GM19463 (cell line): ENCODE data around the gene LSP1.

Source experiments
- ATAC-seq: cut with Tn5 transposase; IDR thresholded peaks from one replicate; pipeline ENCODE4 v1.9.1; 2021; ENCODE audit warnings: mild to moderate bottlenecking, moderate library complexity; ENCODE audit not compliant: unreplicated experiment

The LSP1 gene

DNA sequence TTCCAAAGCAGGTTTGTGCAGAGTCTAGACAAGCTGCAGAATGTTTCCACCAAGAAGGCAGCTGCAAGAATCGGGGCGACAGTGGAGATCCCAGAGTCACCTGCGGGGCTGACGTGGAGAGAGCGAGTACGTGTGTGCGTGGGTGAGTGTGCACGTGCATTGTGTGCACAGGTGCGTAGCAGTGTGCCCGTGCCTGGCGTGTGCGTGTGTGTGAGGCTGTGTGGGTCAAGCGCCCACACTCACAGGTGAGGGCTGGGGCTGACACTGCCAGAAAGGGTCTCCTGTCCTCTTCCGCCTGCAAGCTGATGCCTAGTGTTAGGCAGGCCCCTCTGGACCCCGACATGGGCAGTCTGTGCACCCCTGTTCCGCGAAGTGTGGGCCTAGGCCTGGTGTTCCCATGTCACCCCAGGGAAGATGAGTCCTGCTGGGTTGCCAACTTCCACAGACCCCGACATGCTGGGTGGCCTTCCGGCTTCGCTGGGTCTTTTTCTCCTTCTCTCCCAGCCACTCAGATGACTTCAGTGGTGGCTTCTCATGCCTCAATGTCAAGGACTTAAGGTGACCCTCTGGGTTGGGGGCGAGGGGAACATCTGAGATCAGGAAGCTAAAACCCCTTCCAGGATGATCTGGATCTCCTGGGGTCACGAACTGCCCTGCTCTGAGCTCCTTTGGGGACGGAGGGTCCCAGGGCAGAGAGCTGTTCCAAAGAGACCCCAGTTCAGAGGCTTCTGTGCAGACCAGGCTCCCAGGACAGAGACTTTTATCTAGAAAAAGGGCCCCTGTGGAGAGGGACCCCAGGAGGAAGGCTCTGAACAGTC lies 28.5 kb upstream of the LSP1 start:
- ATAC-seq, result no peak

DNA sequence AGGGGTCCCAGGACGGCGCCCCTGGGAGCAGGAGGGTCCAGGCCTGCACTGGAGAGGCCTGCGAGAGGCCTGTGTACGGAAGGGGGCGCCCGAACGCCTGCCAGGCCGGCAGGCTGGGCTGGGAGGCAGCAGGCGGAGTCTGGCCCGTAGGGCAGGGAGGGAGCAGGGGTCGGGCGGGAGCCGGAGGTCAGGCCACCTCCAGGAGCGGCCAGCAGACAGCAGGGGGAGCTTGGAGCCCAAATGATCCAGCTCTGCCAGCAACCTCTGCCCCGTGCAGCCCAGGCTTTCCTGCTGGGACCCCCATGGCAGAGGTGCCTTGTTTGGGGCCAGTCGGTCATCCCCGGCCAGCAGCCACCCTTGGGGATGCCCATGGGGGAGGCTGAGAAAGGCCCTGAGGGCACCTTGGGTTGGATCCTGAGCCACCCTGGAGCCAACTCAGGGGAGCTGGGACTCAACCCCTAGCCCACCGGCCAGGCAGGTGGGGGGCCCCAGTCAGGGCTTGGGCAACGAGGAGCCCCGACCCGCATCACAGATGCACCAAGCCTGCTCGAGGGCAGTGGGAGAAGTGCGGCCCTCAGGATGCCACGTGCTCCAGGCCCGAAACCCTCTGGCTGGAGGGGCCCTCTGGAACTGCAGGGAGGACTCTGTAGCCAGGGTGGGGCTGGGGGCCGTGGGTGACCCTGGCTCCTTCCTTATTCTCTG lies 27.7 kb upstream of the LSP1 start:
- ATAC-seq, result no peak

DNA sequence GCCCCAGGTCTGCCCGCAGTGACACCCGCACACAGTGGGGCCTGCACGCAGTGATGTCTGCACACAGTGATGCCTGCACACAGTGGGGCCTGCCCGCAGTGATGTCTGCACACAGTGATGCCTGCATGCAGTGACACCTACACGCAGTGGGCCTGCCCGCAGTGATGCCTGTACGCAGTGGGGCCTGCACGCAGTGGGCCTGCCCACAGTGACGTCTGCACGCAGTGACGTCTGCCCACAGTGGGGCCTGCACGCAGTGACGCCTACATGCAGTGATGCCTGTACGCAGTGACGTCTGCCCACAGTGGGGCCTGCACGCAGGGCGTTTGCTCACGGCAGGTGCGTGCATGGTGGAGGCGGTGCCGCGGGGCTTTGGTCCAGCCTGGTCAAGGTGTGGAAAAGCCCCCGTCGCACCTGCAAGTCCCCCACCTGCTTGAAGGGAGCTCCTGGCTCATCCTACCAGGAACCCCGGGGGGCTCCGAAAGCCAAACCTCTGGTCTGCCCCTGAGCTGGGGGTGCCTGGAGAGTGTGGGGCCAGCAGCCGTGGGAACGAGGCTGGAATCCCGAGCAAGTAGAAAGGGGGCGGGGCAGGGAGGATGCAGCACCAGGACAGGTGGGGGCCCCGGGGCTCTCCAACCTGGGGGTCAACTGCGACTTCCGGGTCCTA lies 27.0 kb upstream of the LSP1 start:
- no peak for ATAC-seq

DNA sequence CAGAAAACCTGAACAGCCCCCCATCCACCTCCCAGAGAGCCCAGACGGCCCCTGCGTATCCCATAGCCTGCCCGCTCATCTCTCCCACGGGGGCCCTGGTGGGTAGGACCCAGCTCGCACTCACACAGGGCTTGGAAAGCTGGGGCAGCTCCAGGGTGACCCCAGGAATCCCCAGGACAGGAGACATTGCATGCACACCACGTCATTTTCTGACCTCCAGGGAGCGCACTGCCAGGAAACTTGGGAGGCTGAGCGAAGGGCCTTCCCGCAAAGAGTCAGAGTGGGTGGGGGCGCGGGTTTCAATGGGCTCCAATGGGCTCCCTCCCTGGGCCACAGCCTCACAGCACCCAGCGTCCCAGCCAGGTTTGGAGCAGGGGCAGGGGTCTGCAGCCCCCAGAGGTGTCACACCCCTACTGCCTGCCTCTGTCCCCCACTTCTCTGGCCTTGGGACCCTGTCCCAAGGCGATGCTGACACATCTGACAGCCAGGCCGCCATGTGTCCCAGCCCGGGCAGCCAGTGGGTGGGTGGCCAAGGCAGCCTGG lies 26.3 kb upstream of the LSP1 start:
- ATAC-seq, result no peak

DNA sequence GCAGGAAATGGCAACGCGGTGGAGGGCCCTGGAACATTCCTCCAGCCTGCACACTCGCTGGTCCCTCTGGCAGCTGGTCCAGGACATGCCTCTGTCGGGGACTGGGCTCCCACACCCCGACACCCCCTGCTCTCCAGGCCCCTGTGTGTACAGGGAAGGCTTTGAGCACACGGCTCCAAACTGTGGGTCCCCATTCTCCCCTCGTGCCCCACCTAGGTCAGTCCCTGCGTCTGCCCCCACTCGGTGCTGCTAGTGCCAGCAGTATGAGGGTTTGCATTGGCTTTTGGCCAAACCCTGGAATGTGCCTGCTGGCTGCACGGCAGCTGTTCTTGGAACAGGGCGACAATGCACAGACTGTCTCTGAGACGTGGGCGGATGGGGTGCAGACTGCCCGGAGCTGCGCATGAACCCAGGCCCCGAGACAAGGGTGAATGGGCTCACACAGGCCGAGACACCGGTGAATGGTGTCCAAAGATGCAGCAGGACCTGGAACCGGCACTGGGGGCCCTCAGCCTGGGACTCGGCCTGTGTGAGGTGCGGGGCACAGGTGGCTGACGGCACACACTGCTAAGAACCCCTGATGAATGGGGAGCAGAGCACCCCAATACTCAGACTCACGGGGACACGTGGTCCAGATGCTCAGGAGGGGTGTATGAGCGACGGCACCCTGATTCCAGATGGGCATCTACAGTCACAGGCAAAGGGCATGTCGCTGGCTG lies 25.6 kb upstream of the LSP1 start:
- ATAC-seq, result no peak

DNA sequence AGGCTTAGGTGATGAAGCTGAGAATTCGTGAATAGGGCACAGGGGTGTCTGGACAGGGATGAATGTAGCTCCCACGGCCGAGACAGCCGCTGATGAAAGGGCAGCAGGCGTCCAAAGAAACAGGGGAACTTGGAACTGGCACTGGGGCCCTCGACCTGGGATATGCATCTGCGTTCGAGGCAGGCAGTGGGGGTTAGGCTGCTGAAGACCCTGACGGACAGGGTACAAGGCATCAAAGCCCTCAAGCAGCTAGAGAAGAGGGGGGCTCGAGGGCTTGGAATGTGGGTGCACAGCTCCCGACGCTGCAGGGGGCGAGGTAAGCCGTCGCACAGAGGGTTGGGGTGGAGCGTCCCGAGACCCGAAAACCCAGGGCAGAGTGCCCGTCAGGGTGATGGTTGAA lies 25.0 kb upstream of the LSP1 start:
- ATAC-seq, result no peak

DNA sequence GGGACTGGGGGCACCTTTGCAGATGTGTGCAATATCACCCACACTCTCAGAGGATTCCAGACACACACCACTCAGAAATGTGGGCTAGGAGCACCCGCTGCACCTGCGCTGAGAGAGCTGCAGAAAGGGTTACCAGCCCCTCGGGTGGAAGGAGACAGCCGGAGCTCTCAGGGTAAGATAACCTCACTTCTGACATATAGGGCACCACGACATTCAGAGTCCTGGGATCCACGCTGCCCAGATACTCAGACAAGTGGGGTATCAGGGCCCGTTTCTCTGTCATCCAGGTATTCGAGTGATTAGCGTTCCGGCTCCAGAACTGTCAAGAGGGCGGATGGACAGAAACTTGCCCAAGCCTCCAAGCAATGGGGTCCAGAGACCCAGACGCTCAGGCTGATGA lies 24.3 kb upstream of the LSP1 start:
- ATAC-seq, result no peak

DNA sequence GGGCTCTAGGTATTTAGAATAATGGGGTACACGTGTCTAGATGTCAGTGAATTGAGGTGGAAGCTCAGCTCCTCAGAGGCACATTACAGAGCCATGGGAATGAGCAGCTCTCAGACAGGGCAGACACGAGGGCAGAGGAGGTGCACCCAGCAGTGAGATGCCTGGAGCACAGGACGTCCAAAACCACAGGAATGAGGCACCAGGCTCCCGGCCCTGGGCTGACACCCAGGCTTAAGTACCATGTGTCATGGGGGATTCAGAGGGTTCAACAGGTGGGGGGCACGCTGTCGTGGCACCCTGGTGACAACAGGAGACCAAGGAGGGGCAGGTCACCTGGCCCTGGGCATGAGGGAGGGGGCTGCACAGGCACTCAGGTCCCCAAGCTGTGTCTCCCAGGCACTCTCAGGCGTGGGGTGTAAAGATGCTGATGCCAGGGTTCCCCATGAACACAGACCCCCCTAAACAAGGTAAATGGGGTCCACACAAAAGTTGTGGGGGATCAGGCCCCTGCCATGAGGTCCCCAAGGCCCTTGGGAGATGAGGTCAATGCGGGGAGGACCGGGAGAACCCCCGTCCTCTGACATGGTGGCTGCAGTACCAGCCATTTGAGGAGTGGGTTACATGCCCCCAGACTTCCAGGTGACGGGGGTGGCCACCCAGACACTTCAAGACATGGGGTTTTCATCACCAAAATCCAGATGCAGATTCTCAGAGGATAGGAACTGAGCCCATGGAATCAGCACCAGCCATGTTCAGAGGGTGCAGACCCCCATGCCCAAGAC lies 23.7 kb upstream of the LSP1 start:
- ATAC-seq, result no peak

DNA sequence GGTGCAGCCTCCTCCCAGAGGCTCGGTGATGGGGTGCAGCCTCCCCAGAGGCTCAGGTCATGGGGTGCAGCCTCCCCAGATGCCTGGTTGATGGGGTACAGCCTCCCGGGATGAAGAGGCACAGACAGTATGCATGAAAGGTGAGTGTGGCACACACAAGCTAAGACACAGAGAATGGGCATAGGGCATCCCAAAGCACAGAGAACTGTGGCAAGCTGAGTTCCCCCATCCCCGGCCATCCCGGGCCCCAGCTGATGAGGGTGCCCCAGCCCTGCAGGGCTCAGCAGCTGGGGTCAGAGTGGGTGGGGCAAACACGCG lies 22.9 kb upstream of the LSP1 start:
- ATAC-seq, result no peak

DNA sequence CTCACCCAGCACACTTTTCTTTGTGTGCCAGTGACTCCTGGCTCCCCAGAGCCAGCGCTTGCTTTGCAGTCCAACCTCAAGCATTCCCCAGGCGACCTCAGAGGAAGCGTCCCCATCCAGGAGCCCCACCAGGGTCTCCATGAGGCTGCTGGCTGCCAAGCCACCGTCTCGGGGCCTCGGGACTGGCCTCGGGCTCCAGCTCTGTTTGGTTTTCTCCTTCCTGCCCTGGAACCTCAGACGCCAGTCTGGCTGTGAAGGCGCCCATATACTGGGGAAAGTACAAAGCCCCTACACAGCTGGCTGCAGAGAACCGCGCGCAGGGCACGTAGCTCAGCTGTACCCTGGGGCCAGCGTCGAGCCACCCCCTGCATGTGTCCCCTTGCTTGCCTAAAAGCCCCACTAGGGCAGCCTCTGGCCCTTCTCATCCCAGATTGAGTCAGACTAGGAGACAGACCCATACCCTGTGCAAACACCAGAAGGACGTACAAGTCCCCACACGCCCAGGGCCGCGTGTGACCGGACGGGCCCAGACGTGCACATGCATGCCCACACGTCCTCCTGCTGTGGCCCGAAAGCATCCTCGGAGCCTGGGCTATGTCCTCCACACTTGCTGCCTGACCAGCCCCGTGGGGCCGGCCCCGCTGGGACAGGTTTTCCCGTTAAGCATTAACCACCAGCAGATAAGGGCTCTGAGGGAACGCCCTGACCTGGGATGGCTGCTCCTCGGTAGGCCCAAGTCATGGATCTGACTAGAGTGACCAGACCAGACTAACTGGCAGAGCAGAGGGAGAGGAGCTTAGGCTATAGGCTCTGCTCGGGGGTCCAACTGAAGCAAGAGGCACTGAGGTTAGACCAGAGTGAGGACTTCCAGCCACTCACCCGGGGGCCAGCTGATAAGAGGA lies 22.3 kb upstream of the LSP1 start:
- no peak for ATAC-seq

DNA sequence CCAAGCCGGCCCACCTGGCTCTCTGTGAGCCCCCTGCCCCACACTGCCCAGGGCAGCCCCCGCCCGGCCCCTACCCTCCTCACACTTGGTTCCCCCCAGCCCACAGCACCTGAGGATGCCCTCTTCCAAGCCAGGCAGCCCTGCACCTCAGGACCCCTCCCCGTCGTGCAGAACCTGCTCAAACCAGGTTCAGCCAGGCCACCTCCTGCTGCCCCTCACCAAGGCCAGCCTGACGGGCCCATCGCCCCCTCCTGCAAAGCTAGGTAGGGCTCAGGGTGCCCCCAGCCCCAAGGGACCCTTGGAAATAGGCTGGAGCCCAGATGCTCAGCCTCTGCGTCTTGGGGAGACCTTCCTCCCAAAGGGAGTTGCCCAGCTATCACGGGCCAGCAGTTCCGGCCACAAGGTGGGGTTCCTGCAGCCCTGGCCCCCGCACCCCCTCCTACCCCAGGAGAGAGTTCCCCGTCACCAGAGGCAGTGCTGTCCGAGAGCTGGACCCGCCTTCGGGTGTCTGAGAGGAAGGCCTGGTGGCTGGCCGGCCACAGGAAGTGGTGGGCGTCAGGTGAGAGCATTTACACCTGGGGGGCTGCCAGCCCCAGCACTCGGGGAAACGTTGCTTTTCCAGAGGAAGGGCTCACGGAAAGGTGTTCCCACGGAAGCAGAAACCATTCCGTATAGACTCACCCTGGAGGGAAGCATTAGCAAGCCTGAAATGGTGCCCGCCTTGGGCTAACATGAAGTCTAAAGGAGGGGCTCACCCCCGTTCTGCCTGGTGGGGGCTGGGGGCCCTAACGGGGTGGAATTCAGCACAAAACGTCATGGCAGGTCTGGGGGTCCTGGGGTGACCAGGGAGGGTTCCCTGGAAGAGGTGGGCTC lies 21.3 kb upstream of the LSP1 start:
- ATAC-seq, result no peak

DNA sequence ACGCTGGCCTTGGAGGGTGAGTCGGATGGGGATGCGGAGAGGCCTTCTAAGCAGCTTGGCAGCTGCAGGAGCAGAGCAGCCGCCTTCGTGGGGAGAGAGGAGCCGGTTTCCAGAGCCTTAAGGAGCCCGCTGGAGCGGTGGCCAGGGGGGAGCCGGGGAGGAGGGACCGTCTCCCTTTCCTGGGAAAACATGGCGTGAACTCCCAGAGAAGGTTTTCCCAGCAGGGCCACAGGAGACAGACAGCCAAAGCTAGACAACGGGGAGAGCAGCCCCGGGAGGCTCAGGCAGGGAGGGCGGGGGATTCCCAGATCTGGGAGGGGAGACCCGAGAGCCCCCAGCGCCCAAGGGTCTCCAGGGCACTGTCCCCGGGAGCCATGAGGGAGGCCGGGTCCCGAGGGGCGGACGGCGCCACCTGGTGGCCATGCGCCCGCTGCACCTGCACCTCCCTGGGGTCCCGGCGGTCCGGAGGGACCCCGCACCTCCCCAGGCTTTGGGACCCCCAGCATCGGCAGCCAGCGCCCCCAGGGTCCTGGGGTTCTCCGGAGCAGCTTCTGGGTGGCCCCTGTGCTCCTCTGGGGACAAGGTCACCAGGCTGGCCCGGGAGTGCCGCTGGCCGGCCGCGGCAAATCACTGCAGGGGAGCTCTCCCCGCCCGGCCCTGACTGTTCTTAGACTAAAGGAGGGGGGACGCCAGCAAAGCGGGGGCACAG lies 20.5 kb upstream of the LSP1 start:
- no peak for ATAC-seq

DNA sequence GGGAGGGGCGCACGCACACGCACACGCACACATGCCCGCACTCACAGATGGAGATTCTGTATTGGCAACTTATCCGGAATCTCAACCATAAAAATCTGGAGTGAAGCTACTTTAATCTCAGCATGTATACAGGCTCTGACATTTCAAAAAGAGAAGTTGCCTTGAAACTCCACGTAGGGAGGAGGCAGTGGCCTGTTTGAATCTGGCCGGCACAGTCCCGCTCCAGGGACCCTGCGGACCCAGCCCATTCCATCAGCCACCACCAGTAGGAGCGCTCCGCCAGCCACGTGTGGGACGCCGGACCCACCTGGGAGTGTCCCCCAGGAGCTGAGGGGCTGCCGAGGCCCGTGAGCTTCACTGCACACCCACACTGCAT lies 20.0 kb upstream of the LSP1 start:
- ATAC-seq, result no peak

DNA sequence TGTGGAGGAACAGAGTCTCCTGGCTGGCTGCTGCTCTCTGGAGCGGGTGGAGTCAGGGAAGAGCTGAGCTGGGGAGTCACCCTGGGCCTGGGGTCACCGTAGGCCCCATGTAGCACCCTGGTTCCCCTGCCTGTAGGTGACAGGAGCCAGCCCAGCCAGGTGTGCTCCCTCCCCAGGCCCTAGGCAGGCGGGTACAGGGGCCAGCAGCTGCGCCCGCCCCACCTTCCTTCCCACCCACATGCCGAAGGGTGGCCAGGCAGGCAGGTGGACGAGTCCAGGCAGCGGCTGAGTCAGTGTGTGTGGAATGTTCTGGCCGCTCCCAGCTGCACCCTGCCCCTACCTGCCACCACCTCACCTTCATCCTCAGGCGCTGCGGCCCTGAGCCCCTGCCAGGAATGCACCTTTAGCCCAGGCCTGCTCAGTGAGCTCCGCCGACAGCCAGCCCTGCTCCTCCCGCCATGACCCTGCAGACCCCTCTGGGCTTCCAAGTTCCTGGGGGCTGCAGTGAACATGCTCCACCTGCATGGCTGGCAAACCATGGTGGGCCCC lies 18.7 kb upstream of the LSP1 start:
- ATAC-seq, result no peak

DNA sequence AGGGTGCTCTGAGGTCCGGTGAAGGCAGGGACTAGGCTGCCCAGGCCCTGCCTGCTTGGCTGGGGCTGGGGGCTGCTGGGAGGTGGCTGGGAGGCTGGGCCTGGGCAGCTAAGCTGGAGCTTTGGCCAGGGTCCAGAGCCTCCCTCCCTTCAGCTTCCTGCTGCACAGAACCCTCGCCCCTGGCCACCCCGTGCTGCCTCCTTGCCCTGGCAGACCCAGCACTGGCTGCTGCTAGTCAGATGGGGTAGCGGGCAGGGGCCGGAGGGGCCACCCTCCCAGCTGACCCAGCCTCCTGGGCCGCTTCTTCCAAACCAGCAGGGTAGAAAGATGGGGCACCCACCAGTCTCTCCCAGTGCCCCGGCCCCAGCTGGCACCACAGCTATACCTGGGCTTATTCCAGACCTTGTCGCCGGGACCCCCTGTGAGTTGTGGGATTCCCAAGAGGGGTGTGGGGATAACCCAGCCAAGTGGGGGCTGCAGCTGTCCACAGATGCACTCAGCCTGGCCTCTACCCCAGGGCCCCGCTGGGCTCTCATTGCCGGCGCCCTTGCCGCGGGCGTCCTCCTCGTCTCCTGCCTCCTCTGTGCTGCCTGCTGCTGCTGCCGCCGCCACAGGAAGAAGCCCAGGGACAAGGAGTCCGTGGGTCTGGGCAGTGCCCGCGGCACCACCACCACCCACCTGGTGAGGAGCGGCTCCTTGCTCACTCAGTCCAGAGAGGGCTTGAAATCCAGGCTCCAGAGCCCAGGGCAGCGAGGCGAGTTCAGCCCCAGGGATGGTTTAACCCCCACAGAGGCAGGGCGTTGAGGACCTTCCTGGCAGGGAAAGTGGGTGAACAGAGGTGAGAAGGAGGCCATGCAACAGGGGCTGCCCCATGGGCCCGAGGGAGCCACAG lies 17.9 kb upstream of the LSP1 start, which contains the start of gene SYT8:
Gene SYT8, plus strand, starts transcription at position 212 of the 892 bp plus-strand sequence. Its CDS starts 116 bp downstream, at position 328.
- ATAC-seq, result no peak

DNA sequence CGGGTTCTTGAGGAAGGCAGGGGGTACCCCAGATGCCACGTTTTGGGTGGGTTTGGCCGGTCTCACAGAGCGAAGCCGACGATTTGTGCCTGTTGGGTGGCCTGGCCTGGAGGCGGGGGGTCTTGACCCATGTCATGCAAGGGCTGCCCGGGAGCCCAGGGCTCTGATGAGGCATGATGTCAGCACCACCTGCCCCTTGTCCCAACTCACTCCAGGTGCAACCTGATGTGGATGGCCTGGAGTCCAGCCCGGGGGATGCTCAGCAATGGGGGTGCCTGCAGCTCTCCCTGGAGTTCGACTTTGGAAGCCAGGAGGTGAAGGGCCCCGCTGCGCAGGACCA lies 17.2 kb upstream of the LSP1 start:
- no peak for ATAC-seq
